Right ventricle myocardium inferior (tissue), 1 donor: ENCODE measurements around the gene SRPK2. TPM values are rescaled to one million over a fixed set of nuclear protein-coding genes. Genes with fewer than 3 reads are reported as not detected.
"Not testable (repeated sequence)": the region's sequence is repeated elsewhere in the genome, so short reads cannot be mapped to it uniquely, and the experiment has no call there.

ENCODE experiments used
- ATAC-seq: fragments of 200-7000 bp; cut with Tn5 transposase; one replicate; pipeline ENCODE4 v1.9.1; 2020; ENCODE audit warnings: mild to moderate bottlenecking, moderate library complexity
- DNase-seq: peaks from one replicate; pipeline ENCODE4 v3.0.0; 2021; ENCODE audit errors: missing footprints
- intact Hi-C: fragments of 100-400 bp; cut with DNase I; formaldehyde crosslinking; loops from one replicate; pipeline ENCODE4 v1.11.0; 2022
- total RNA-seq: library from RNA; stranded (reverse); fragmentation: NEBNext Ultra II Directional; extraction: Animal tissue kit (Norgen Biotek cat#: 25700); gene quantifications from one replicate; pipeline ENCODE4 v1.2.1, GENCODE V29; 2021
- donor health status: DM: no; HTN: yes; CAD: no; lungs with severe emphysema.

SRPK2 gene
- total RNA-seq, 1 donor from 2014 or later = 26.8 TPM

GRCh38 chr7:105218215-105218614 is 170.5 kb downstream of the SRPK2 start:
- DNase-seq (no peak), ATAC-seq (no peak)
- intact Hi-C loops = no loop called here

GRCh38 chr7:105216786-105217185 is 171.9 kb downstream of the SRPK2 start:
- ATAC-seq = no peak
- intact Hi-C loops = no loop called here
- DNase-seq = no peak

GRCh38 chr7:105215821-105216220 is 172.9 kb downstream of the SRPK2 start:
- intact Hi-C loops = no loop called here
- DNase-seq (no peak), ATAC-seq (no peak)

- ATAC-seq (no peak), DNase-seq (no peak)
- intact Hi-C loops = no loop called here
Measured at GRCh38 chr7:105215182-105215581, 173.5 kb downstream of the SRPK2 start.

GRCh38 chr7:105213611-105214010 is 175.1 kb downstream of the SRPK2 start:
- ATAC-seq = no peak

GRCh38 chr7:105212212-105212611 is 176.5 kb downstream of the SRPK2 start:
- intact Hi-C loops = no loop called here
- no peak for ATAC-seq
- DNase-seq = no peak

More at GRCh38 chr7:105213611-105214010, 175.1 kb downstream of the SRPK2 start:
- intact Hi-C loops = no loop called here
- no peak for DNase-seq

GRCh38 chr7:105210721-105211205 is 178.0 kb downstream of the SRPK2 start:
- intact Hi-C loops = no loop called here
- DNase-seq (no peak), ATAC-seq (peak; percentile 85)

GRCh38 chr7:105209870-105210269 is 178.9 kb downstream of the SRPK2 start:
- intact Hi-C loops = no loop called here
- DNase-seq (no peak), ATAC-seq (no peak)

- no peak for DNase-seq
- no peak for ATAC-seq
- intact Hi-C loops = no loop called here
Measured at GRCh38 chr7:105209433-105209832, 179.3 kb downstream of the SRPK2 start.

- intact Hi-C loops = no loop called here
- ATAC-seq (no peak), DNase-seq (no peak)
Measured at GRCh38 chr7:105206985-105207384, 181.7 kb downstream of the SRPK2 start.

GRCh38 chr7:105205592-105206237 is 183.0 kb downstream of the SRPK2 start:
- intact Hi-C loops = no loop called here
- DNase-seq (no peak), ATAC-seq (no peak)

- DNase-seq (no peak), ATAC-seq (no peak)
- intact Hi-C loops = no loop called here
Measured at GRCh38 chr7:105204953-105205352, 183.8 kb downstream of the SRPK2 start.

GRCh38 chr7:105204520-105204919 is 184.2 kb downstream of the SRPK2 start:
- intact Hi-C loops = no loop called here
- DNase-seq = no peak
- ATAC-seq = no peak

GRCh38 chr7:105202616-105203015 is 186.1 kb downstream of the SRPK2 start:
- ATAC-seq (no peak), DNase-seq (no peak)
- intact Hi-C loops = no loop called here

- intact Hi-C loops = no loop called here
- ATAC-seq (no peak), DNase-seq (no peak)
Measured at GRCh38 chr7:105199386-105199785, 189.3 kb downstream of the SRPK2 start.

- intact Hi-C loops = no loop called here
- DNase-seq (no peak), ATAC-seq (peak; percentile 85)
Measured at GRCh38 chr7:105198223-105198622, 190.5 kb downstream of the SRPK2 start.

GRCh38 chr7:105196473-105196872 is 192.2 kb downstream of the SRPK2 start:
- ATAC-seq = no peak
- no peak for DNase-seq
- intact Hi-C loops = no loop called here

- intact Hi-C loops = no loop called here
- DNase-seq = no peak
- no peak for ATAC-seq
Measured at GRCh38 chr7:105195891-105196290, 192.8 kb downstream of the SRPK2 start.

- ATAC-seq, DNase-seq, intact Hi-C loops: not testable (repeated sequence)
Measured at GRCh38 chr7:105194959-105195358, 193.8 kb downstream of the SRPK2 start.

- DNase-seq = no peak
- ATAC-seq = no peak
- intact Hi-C loops = no loop called here
Measured at GRCh38 chr7:105191331-105191730, 197.4 kb downstream of the SRPK2 start.
